GM13977 (cell line): ENCODE measurements around the gene DHRS4.

Experiments used
- DNase-seq: peaks from one replicate; pipeline ENCODE4 v3.0.0; 2012; ENCODE audit warnings: low spot score
- CTCF ChIP-seq: IDR thresholded peaks from 2 replicates; pipeline ENCODE4 v1.5.1; 2012; ENCODE audit warnings: mild to moderate bottlenecking, control low read depth; ENCODE audit not compliant: insufficient read depth; ENCODE audit errors: extremely low read depth, missing control alignments
- in situ Hi-C: fragments of 300-500 bp; cut with MboI; formaldehyde crosslinking; loops from one replicate; pipeline ENCODE4 v1.12.0; 2022; ENCODE audit warnings: low sequenced_read_pairs, low pct_unique_long_range_greater_than_20kb, mixed read lengths, inconsistent platforms; ENCODE audit not compliant: unreplicated experiment

The DHRS4 gene

GRCh38 chr14:23922545-23922944 is 31.0 kb upstream of the DHRS4 start:
- TF ChIP-seq CTCF: no peak
- no peak for DNase-seq
- in situ Hi-C loops: no loop called here

DNA sequence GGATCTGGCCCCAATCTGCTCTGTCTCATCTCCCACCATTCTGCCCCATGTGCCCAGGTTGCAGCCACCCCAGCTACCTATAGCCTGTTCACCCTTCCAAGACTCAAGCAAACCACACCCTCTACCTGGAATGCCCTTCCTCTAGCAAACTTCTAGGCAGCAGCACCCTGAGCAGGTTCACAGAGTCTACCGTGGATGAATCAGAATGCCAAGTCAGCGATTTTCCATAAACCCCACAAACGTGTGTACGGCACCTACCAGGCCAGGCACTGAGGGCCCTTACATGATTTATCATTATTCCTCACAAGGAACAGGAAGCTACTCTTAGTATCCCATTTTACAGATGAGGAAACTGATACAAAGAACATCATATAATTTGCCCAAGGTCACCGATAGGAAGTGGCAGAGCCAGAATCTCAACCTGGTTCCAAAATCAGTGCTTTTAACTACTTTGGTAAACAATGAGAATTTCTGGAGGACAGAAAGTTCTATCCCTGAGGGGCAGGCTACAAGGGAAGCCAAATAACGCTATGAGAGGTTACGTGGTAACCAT is 28.0 kb upstream of the DHRS4 start:
- DNase-seq: no peak
- in situ Hi-C loops: no loop called here
- TF ChIP-seq CTCF: no peak

DNA sequence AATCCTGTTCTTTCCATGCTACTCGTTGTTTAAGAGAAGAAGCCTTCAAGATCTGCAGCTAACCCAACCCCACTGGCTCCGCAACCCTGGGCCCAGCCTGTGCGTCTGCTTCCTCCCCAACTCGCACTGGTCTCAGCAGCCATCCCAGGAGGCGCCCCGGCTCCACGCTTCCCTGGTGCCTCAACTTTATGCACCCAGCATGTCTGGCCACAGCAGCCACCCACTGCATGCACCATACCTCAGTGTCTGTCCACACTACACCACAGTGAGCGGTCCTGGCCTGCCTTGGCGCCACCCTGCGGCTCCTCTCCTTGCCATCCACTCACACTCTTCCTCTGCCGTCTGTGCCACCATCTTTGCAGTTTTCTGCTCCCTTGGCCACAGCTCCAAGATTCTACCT is 27.0 kb upstream of the DHRS4 start:
- no peak for DNase-seq
- no peak for TF ChIP-seq CTCF
- in situ Hi-C loops: no loop called here

DNA sequence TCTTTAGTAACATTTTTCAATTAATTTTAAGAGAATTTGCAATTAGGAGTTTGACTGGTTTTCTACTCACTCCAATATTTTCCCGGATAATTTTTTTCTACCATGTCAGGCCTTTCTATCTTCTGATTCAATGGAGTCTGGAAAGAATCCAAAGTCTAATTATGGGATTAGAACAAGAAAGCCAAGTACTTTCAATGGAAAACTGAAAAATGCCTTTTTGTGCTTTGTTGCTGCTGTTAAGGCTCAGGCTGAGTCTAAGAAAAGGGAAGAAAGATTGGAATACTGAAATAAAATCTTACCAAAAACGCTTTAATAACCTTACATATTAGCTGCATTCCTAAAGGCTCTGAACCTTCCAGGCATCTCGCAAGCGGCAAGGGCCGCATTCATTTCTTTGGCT is 24.4 kb upstream of the DHRS4 start:
- no peak for DNase-seq
- no peak for TF ChIP-seq CTCF
- in situ Hi-C loops: no loop called here

DNA sequence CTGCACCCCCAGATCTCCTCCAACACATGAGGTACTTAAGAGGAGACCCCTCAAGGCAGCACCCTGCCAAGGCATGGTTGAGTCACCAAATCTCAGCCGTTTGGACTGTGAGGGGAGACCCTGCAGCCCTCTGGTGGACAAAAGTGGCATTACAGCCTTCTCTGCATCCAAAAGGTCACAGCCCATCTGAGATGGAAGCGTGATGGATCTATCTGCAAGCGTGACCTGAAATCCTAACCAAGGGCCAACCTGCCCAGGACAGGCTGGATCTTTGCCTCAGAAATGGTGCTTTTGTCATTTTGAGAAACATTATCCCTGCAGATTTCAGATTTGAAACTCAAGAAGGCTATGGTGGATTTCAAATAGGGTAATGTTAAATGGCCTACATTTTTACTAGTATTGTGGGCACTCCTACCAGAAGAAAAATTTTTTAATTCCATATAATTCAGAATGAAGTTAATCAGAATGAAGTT is 23.7 kb upstream of the DHRS4 start:
- peak; percentile 84 for DNase-seq
- peak; percentile 89 for TF ChIP-seq CTCF
- in situ Hi-C loops: no loop called here

DNA sequence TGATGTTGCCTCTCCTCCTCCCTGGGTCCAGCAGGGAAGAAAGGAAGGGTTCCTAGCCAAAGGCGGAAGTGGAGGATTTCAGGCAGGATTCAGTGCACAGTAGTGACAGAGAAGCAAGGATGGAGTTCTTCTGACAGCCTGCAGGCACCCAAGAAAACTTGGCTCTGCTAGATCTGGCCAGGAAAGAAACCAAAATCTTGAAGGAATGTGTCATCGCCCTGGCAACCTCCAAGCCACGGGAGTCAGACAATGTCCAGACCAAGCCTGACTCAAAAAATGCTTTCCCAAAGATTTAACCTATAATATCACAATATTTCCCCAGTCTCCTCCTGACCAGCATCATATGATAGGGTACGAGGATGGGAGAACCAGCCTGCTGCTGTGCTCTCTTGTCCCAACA is 22.8 kb upstream of the DHRS4 start:
- TF ChIP-seq CTCF: no peak
- no peak for DNase-seq
- in situ Hi-C loops: no loop called here

DNA sequence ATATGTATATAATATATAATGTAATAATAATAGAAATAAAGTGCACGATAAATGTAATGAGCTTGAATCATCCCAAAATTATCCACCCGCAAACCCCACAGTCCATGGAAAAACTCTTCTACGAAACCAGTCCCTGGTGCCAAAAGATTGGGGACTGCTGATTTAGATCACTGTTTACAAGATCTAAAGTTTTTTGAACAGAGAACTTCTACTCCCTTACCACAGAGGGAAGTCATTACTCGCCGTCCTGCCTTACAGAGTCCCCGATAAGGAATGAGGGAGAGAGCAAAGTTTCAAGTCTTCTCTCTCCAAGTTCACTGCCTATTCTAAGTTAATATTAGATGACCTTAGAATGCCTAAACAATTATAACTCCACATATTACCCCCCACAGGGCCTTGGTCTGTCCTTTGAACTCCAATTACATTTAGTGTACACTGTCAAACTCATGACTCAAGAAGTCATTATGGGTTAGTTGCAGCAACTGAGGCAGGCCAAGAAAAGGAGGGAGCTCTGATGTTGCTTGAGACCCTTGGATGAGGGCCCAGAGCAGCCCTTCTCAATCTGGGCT is 21.8 kb upstream of the DHRS4 start:
- in situ Hi-C loops: no loop called here
- no peak for DNase-seq
- TF ChIP-seq CTCF: no peak
